ENCODE results near the gene MEIOSIN.

- no peak for TF ChIP-seq CTCF (IDR thresholded peaks at IDR 0.05)
- no peak for TF ChIP-seq POLR2A (IDR thresholded peaks at IDR 0.05)
Observed at GRCh38 chr19:45711851-45712698, 21.2 kb upstream of the MEIOSIN start.

All from testis (tissue), 2 donors.